Liver (tissue), 3 donors: ENCODE measurements around the gene BUD13.

Experiments used
- JUND ChIP-seq, 2 donors: IDR thresholded peaks; 2 replicates each; pipeline ENCODE4 v1.6.1; 2016; ENCODE audit warnings: antibody characterized with exemption in 2 of 2
- TAF1 ChIP-seq: conservative IDR thresholded peaks from 2 replicates; pipeline ENCODE4 v1.6.1; 2016; ENCODE audit warnings: antibody characterized with exemption, mild to moderate bottlenecking
- YY1 ChIP-seq: IDR thresholded peaks from 2 replicates; pipeline ENCODE4 v1.6.1; 2016; ENCODE audit warnings: antibody characterized with exemption, mild to moderate bottlenecking
- TF ChIP-seq, protein P1 (sequence below): fragments of 150-350 bp; IDR thresholded peaks from 2 replicates; pipeline ENCODE4 v1.5.1; 2017; ENCODE audit warnings: improper control_type of control experiment, low read depth, low read length; ENCODE audit not compliant: missing input control
- TF ChIP-seq, protein P2 (sequence below): IDR thresholded peaks from 2 replicates; pipeline ENCODE4 v1.6.1; 2016; ENCODE audit warnings: antibody characterized with exemption
- donor health status: healthy.
- donor health status: healthy.

DNA sequence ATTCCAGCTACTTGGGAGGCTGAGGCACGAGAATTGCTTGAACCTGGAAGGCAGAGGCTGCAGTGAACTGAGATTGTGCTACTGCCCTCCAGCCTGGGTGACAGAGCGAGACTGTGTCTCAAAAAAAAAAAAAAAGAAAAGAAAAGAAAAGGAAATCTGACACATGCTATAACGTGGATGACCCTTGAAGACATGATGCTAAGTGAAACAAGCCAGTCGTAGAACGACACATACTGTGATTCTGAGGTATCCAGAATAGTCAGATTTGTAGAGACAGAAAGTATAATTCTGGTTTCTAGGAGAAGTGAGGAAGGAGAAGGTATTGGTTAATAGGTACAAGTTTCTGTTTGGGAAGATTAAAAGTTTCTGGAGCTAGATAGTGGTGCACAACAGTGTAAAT lies 25.6 kb upstream of the BUD13 start:
- TF ChIP-seq, protein P1, sequence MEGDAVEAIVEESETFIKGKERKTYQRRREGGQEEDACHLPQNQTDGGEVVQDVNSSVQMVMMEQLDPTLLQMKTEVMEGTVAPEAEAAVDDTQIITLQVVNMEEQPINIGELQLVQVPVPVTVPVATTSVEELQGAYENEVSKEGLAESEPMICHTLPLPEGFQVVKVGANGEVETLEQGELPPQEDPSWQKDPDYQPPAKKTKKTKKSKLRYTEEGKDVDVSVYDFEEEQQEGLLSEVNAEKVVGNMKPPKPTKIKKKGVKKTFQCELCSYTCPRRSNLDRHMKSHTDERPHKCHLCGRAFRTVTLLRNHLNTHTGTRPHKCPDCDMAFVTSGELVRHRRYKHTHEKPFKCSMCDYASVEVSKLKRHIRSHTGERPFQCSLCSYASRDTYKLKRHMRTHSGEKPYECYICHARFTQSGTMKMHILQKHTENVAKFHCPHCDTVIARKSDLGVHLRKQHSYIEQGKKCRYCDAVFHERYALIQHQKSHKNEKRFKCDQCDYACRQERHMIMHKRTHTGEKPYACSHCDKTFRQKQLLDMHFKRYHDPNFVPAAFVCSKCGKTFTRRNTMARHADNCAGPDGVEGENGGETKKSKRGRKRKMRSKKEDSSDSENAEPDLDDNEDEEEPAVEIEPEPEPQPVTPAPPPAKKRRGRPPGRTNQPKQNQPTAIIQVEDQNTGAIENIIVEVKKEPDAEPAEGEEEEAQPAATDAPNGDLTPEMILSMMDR = no peak
- TF ChIP-seq TAF1 (no peak), JUND (IDR thresholded peaks at IDR 0.05) (no peak), YY1 (no peak)
- TF ChIP-seq, protein P2, sequence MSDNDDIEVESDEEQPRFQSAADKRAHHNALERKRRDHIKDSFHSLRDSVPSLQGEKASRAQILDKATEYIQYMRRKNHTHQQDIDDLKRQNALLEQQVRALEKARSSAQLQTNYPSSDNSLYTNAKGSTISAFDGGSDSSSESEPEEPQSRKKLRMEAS = no peak
